Astrocyte (in vitro differentiated cells and primary cell): ENCODE data around the gene ZBTB45. TPM values are rescaled to one million over a fixed set of nuclear protein-coding genes. Genes with fewer than 3 reads are reported as not detected.

Experiments used
- DNase-seq: peaks from one replicate; pipeline ENCODE4 v3.0.0-alpha.2; 2010; ENCODE audit warnings: low read depth
- FAIRE-seq: peaks from 2 replicates; lab custom pipeline; 2011; peaks lifted over from hg19 to GRCh38; lab: Jason Lieb, UNC
- H2AFZ ChIP-seq: 2 replicates; pipeline ENCODE4 v1.6.0; 2012; ENCODE audit warnings: low read depth, low read length, inconsistent platforms
- H3K27ac ChIP-seq: 2 replicates; pipeline ENCODE4 v1.5.1; 2011; ENCODE audit warnings: low read depth, low read length, inconsistent platforms
- H3K27me3 ChIP-seq: 2 replicates; pipeline ENCODE4 v1.6.0; 2011; ENCODE audit warnings: low read length, inconsistent platforms; ENCODE audit not compliant: insufficient read depth
- H3K36me3 ChIP-seq: 2 replicates; pipeline ENCODE4 v1.5.1; 2011; ENCODE audit warnings: low read length, inconsistent platforms; ENCODE audit not compliant: insufficient read depth
- H3K4me1 ChIP-seq: 2 replicates; pipeline ENCODE4 v1.5.1; 2011; ENCODE audit warnings: low read length, inconsistent platforms; ENCODE audit not compliant: insufficient read depth
- H3K4me2 ChIP-seq: 2 replicates; pipeline ENCODE4 v1.6.0; 2012; ENCODE audit warnings: low read length, inconsistent platforms
- H3K4me3 ChIP-seq: 2 replicates; pipeline ENCODE4 v1.5.1; 2011; ENCODE audit warnings: low read depth, mild to moderate bottlenecking, low read length, inconsistent platforms; ENCODE audit not compliant: insufficient read depth
- H3K79me2 ChIP-seq: 2 replicates; pipeline ENCODE4 v1.6.0; 2012; ENCODE audit warnings: mild to moderate bottlenecking, low read length, inconsistent platforms; ENCODE audit not compliant: insufficient read depth
- H3K9ac ChIP-seq: 2 replicates; pipeline ENCODE4 v1.6.0; 2012; ENCODE audit warnings: mild to moderate bottlenecking, low read length, inconsistent platforms
- H3K9me3 ChIP-seq: 2 replicates; pipeline ENCODE4 v1.5.1; 2012; ENCODE audit warnings: low read depth, mild to moderate bottlenecking, low read length, inconsistent platforms; ENCODE audit not compliant: insufficient read depth
- H4K20me1 ChIP-seq: 2 replicates; pipeline ENCODE4 v1.6.0; 2012; ENCODE audit warnings: low read length, inconsistent platforms; ENCODE audit not compliant: insufficient read depth
- H3K27ac Mint-ChIP-seq: one replicate; pipeline ENCODE4 v1.8.0; 2021; ENCODE audit warnings: mild to moderate bottlenecking, mixed read lengths; ENCODE audit not compliant: unreplicated experiment
- H3K27me3 Mint-ChIP-seq: one replicate; pipeline ENCODE4 v1.8.0; 2021; ENCODE audit warnings: low read depth, mixed read lengths; ENCODE audit not compliant: unreplicated experiment
- H3K36me3 Mint-ChIP-seq: one replicate; pipeline ENCODE4 v1.8.0; 2021; ENCODE audit warnings: low read depth, mixed read lengths; ENCODE audit not compliant: unreplicated experiment
- H3K4me1 Mint-ChIP-seq: one replicate; pipeline ENCODE4 v1.8.0; 2021; ENCODE audit warnings: low read depth, mixed read lengths; ENCODE audit not compliant: unreplicated experiment
- H3K4me3 Mint-ChIP-seq: one replicate; pipeline ENCODE4 v1.8.0; 2021; ENCODE audit warnings: mild to moderate bottlenecking, moderate library complexity, mixed read lengths; ENCODE audit not compliant: unreplicated experiment
- H3K9me3 Mint-ChIP-seq: one replicate; pipeline ENCODE4 v1.8.0; 2021; ENCODE audit warnings: mild to moderate bottlenecking, mixed read lengths; ENCODE audit not compliant: unreplicated experiment
- CTCF ChIP-seq: IDR thresholded peaks from 2 replicates; pipeline ENCODE4 v1.5.1; 2011; ENCODE audit warnings: low read depth, mild to moderate bottlenecking, inconsistent platforms, low read length, moderate library complexity; ENCODE audit not compliant: insufficient read depth
- EZH2 ChIP-seq: IDR thresholded peaks from 2 replicates; pipeline ENCODE4 v1.6.1; 2012; ENCODE audit warnings: mild to moderate bottlenecking, low read length, inconsistent platforms; ENCODE audit not compliant: insufficient read depth
- total RNA-seq: library from RNA; stranded (reverse); gene quantifications from 2 replicates; pipeline ENCODE4 v1.2.1, GENCODE V29; 2021

ZBTB45 gene
- total RNA-seq, 1 donor from 2014 or later = 16.3 TPM

DNA sequence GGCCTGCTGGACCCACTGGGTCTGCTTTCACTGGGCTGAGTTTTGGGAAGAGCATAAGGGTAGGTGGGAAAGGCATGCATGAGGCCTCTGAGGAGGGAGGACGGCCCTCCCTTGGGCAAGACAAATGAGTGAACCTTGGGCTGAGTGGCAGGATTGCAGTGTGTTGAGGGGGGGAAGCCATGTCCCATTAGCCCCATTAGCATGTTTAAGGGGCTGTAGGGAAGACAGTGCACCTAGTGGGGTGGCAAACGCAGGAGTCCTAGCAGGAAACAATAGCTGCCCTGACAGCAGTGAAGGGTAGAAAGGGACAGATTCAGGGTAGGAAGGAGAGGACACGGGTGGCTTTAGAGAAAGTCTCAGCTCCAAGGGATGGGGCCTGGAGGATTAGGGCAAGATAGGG, 3.1 kb upstream of the ZBTB45 start:
- DNase-seq (no peak), FAIRE-seq (no peak)
- peaks cover 10% of the 10 kb centered on the region for H4K20me1 ChIP-seq
- H3K27me3 ChIP-seq = no peaks in the 10 kb centered on the region
- no peak overlapping the region for H3K27ac ChIP-seq
- H3K4me2 ChIP-seq = no peak overlapping the region
- H3K4me1 ChIP-seq = peaks cover 10% of the 10 kb centered on the region
- Mint-ChIP-seq H3K4me1 (peaks cover 9% of the 10 kb centered on the region), H3K27ac (no peak overlapping the region), H3K36me3 (peaks cover 4% of the 10 kb centered on the region), H3K27me3 (peaks cover 3% of the 10 kb centered on the region), H3K4me3 (peak overlapping the region; percentile 27), H3K9me3 (no peaks in the 10 kb centered on the region)
- H3K9me3 ChIP-seq = no peaks in the 10 kb centered on the region
- H3K9ac ChIP-seq = no peak overlapping the region
- H3K79me2 ChIP-seq = peaks cover 16% of the 10 kb centered on the region
- no peak overlapping the region for H3K4me3 ChIP-seq
- TF ChIP-seq EZH2 (no peak), CTCF (no peak)
- no peaks in the 10 kb centered on the region for H3K36me3 ChIP-seq
- no peak overlapping the region for H2AFZ ChIP-seq

- H3K4me1 ChIP-seq = peaks cover 10% of the 10 kb centered on the region
- H2AFZ ChIP-seq = no peak overlapping the region
- H3K4me2 ChIP-seq = no peak overlapping the region
- TF ChIP-seq EZH2 (no peak), CTCF (no peak)
- no peaks in the 10 kb centered on the region for H3K27me3 ChIP-seq
- no peak for DNase-seq
- H3K27ac Mint-ChIP-seq = no peak overlapping the region
- H3K4me3 ChIP-seq = no peak overlapping the region
- FAIRE-seq = no peak
- H3K36me3 Mint-ChIP-seq = peaks cover 4% of the 10 kb centered on the region
- no peaks in the 10 kb centered on the region for H3K36me3 ChIP-seq
- no peaks in the 10 kb centered on the region for H3K9me3 Mint-ChIP-seq
- peak overlapping the region; percentile 72 for H3K4me3 Mint-ChIP-seq
- peaks cover 11% of the 10 kb centered on the region for H3K4me1 Mint-ChIP-seq
- H4K20me1 ChIP-seq = peaks cover 10% of the 10 kb centered on the region
- H3K9me3 ChIP-seq = no peaks in the 10 kb centered on the region
- H3K79me2 ChIP-seq = peaks cover 26% of the 10 kb centered on the region
- no peaks in the 10 kb centered on the region for H3K27me3 Mint-ChIP-seq
- H3K27ac ChIP-seq = no peak overlapping the region
- H3K9ac ChIP-seq = no peak overlapping the region
Observed at GRCh38 chr19:58521651-58522050, 2.0 kb upstream of the ZBTB45 start.

- no peak for TF ChIP-seq CTCF
- no peak for TF ChIP-seq EZH2
- Histone ChIP-seq H3K27ac (peak overlapping the region; percentile 86), H3K4me1 (peaks cover 10% of the 10 kb centered on the region), H3K9me3 (no peaks in the 10 kb centered on the region), H4K20me1 (peaks cover 20% of the 10 kb centered on the region), H3K27me3 (no peaks in the 10 kb centered on the region), H2AFZ (peak overlapping the region; percentile 88), H3K9ac (peak overlapping the region; percentile 93), H3K36me3 (peaks cover 2% of the 10 kb centered on the region), H3K4me2 (peak overlapping the region; percentile 96), H3K4me3 (peak overlapping the region; percentile 82), H3K79me2 (peaks cover 40% of the 10 kb centered on the region)
- H3K36me3 Mint-ChIP-seq = peaks cover 12% of the 10 kb centered on the region
- peak overlapping the region; percentile 94 for H3K27ac Mint-ChIP-seq
- FAIRE-seq (no peak), DNase-seq (no peak)
- H3K27me3 Mint-ChIP-seq = no peaks in the 10 kb centered on the region
- H3K4me3 Mint-ChIP-seq = peak overlapping the region; percentile 100
- peaks cover 21% of the 10 kb centered on the region for H3K4me1 Mint-ChIP-seq
- no peaks in the 10 kb centered on the region for H3K9me3 Mint-ChIP-seq
Observed at GRCh38 chr19:58520257-58520599, 618 bp upstream of the ZBTB45 start.
